Measurements from ENCODE around the gene IMMP2L.
A peak's percentile ranks its signal among the peaks of the same experiment; 100 is the strongest.

The IMMP2L gene

GRCh38 chr7:111050875-111051416, 511.3 kb downstream of the IMMP2L start:
- no peak for TF ChIP-seq CTCF (IDR thresholded peaks at IDR 0.05)
- Mint-ChIP-seq H3K4me1 (peaks cover 12% of the 10 kb centered on the region), H3K36me3 (ENCODE audit: low read depth) (no peaks in the 10 kb centered on the region), H3K4me3 (no peak overlapping the region), H3K27me3 (ENCODE audit: low read depth, poor library complexity) (no peaks in the 10 kb centered on the region), H3K9me3 (peaks cover 3% of the 10 kb centered on the region), H3K27ac (no peak overlapping the region)
- DNase-seq, result no peak

- H3K4me3 Mint-ChIP-seq, result no peak overlapping the region
- H3K27ac Mint-ChIP-seq, result peak overlapping the region; percentile 58
- no peaks in the 10 kb centered on the region for H3K27me3 Mint-ChIP-seq (ENCODE audit: low read depth, poor library complexity)
- H3K4me1 Mint-ChIP-seq, result peaks cover 12% of the 10 kb centered on the region
- DNase-seq, result no peak
- no peaks in the 10 kb centered on the region for H3K36me3 Mint-ChIP-seq (ENCODE audit: low read depth)
- H3K9me3 Mint-ChIP-seq, result peaks cover 3% of the 10 kb centered on the region
- TF ChIP-seq CTCF (IDR thresholded peaks at IDR 0.05), result no peak
These were observed 512.2 kb downstream of the IMMP2L start for GRCh38 chr7:111049971-111050680.

GRCh38 chr7:111047595-111047994, 514.7 kb downstream of the IMMP2L start:
- H3K36me3 Mint-ChIP-seq (ENCODE audit: low read depth), result no peaks in the 10 kb centered on the region
- no peak for DNase-seq
- no peak overlapping the region for H3K27ac Mint-ChIP-seq
- H3K4me1 Mint-ChIP-seq, result peaks cover 12% of the 10 kb centered on the region
- peaks cover 3% of the 10 kb centered on the region for H3K9me3 Mint-ChIP-seq
- no peaks in the 10 kb centered on the region for H3K27me3 Mint-ChIP-seq (ENCODE audit: low read depth, poor library complexity)
- no peak overlapping the region for H3K4me3 Mint-ChIP-seq
- no peak for TF ChIP-seq CTCF (IDR thresholded peaks at IDR 0.05)

- H3K27ac Mint-ChIP-seq, result no peak overlapping the region
- H3K9me3 Mint-ChIP-seq, result peaks cover 3% of the 10 kb centered on the region
- H3K4me1 Mint-ChIP-seq, result peaks cover 9% of the 10 kb centered on the region
- no peak overlapping the region for H3K4me3 Mint-ChIP-seq
- H3K27me3 Mint-ChIP-seq (ENCODE audit: low read depth, poor library complexity), result no peaks in the 10 kb centered on the region
- no peak for DNase-seq
- TF ChIP-seq CTCF (IDR thresholded peaks at IDR 0.05), result no peak
- no peaks in the 10 kb centered on the region for H3K36me3 Mint-ChIP-seq (ENCODE audit: low read depth)
These were observed 516.8 kb downstream of the IMMP2L start for GRCh38 chr7:111045449-111045848.

- Mint-ChIP-seq H3K4me1 (no peaks in the 10 kb centered on the region), H3K9me3 (peaks cover 3% of the 10 kb centered on the region)
- TF ChIP-seq CTCF (IDR thresholded peaks at IDR 0.05), result no peak
These were observed 518.7 kb downstream of the IMMP2L start for GRCh38 chr7:111043561-111043960.

GRCh38 chr7:111042842-111043241, 519.5 kb downstream of the IMMP2L start:
- Mint-ChIP-seq H3K4me3 (no peak overlapping the region), H3K9me3 (no peaks in the 10 kb centered on the region), H3K4me1 (no peaks in the 10 kb centered on the region), H3K36me3 (ENCODE audit: low read depth) (no peaks in the 10 kb centered on the region), H3K27ac (no peak overlapping the region), H3K27me3 (ENCODE audit: low read depth, poor library complexity) (no peaks in the 10 kb centered on the region)
- no peak for TF ChIP-seq CTCF (IDR thresholded peaks at IDR 0.05)
- no peak for DNase-seq

More at GRCh38 chr7:111043561-111043960, 518.7 kb downstream of the IMMP2L start:
- Mint-ChIP-seq H3K27ac (no peak overlapping the region), H3K4me3 (no peak overlapping the region), H3K27me3 (ENCODE audit: low read depth, poor library complexity) (no peaks in the 10 kb centered on the region), H3K36me3 (ENCODE audit: low read depth) (no peaks in the 10 kb centered on the region)
- DNase-seq, result no peak

Data from nephron progenitor cell (in vitro differentiated cells).